Endothelial cell of hepatic sinusoid (primary cell): ENCODE results near the gene ASTE1.
"Not testable (repeated sequence)": the region's sequence is repeated elsewhere in the genome, so short reads cannot be mapped to it uniquely, and the experiment has no call there.

Experiments
- in situ Hi-C: cut with HindIII; loops from 2 replicates; pipeline ENCODE4 v1.10.0; 2017; ENCODE audit warnings: low sequenced_read_pairs

Gene ASTE1

GRCh38 chr3:131026321-131027151, at the start of gene ASTE1, which contains the start of gene NEK11:
ASTE1 (minus strand) TSS chr3:131026825; CDS start chr3:131025306, 1,519 bp downstream.
NEK11 (plus strand) TSS chr3:131026877; CDS start chr3:131029709, 2,832 bp downstream.
- in situ Hi-C loops, result no loop called here

GRCh38 chr3:131075632-131076328, 49.2 kb upstream of the ASTE1 start:
- in situ Hi-C loops, result no loop called here

- in situ Hi-C loops, result no loop called here
These were observed 46.2 kb upstream of the ASTE1 start for GRCh38 chr3:131072845-131073244.

GRCh38 chr3:131072099-131072559, 45.5 kb upstream of the ASTE1 start:
- in situ Hi-C loops, result no loop called here

GRCh38 chr3:131067983-131068382, 41.4 kb upstream of the ASTE1 start:
- in situ Hi-C loops, result no loop called here

GRCh38 chr3:131053043-131053859, 26.6 kb upstream of the ASTE1 start:
- in situ Hi-C loops, result no loop called here

GRCh38 chr3:131050001-131050400, 23.4 kb upstream of the ASTE1 start:
- in situ Hi-C loops, result no loop called here

GRCh38 chr3:131048030-131048429, 21.4 kb upstream of the ASTE1 start:
- in situ Hi-C loops, result no loop called here

GRCh38 chr3:131047582-131047981, 21.0 kb upstream of the ASTE1 start:
- in situ Hi-C loops, result no loop called here

GRCh38 chr3:131042271-131042985, 15.8 kb upstream of the ASTE1 start:
- in situ Hi-C loops, result not testable (repeated sequence)

- in situ Hi-C loops, result no loop called here
These were observed 11.7 kb upstream of the ASTE1 start for GRCh38 chr3:131038326-131038725.

GRCh38 chr3:131036986-131037385, 10.4 kb upstream of the ASTE1 start:
- in situ Hi-C loops, result no loop called here

- in situ Hi-C loops, result no loop called here
These were observed 9.7 kb upstream of the ASTE1 start for GRCh38 chr3:131036200-131036816.

GRCh38 chr3:131033480-131034080, 7.0 kb upstream of the ASTE1 start:
- in situ Hi-C loops, result no loop called here

- in situ Hi-C loops, result no loop called here
These were observed 5.0 kb upstream of the ASTE1 start for GRCh38 chr3:131031660-131032059.

- in situ Hi-C loops, result no loop called here
These were observed 2.2 kb upstream of the ASTE1 start for GRCh38 chr3:131028844-131029243.

GRCh38 chr3:131025539-131025938, 1.1 kb downstream of the ASTE1 start:
- in situ Hi-C loops, result no loop called here

- in situ Hi-C loops, result no loop called here
These were observed 6.4 kb downstream of the ASTE1 start for GRCh38 chr3:131020122-131020693.

- in situ Hi-C loops, result no loop called here
These were observed 7.7 kb downstream of the ASTE1 start for GRCh38 chr3:131018970-131019369.
